ENCODE results near the gene MATN3.
A peak's percentile ranks its signal among the peaks of the same experiment; 100 is the strongest.

Gene MATN3

DNA sequence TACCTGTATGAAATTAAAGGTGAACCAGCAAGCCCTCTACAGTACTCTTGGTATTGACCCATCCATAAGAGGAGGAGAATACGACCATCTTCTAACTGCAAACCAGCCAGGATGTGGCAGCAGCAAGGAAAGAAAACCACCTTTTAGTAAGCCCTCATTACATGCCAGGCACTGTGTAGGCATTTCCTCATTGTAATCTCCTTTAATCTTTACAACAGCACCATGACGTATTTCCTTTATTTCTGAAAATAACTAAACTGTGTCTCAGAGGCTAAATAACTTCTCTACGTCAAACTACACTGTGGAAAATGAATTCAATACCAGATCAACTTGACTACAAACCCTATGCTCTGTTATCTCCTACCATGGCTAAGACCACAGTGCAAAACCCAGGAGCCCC, 40.8 kb downstream of the MATN3 start:
- TF ChIP-seq, protein P1, sequence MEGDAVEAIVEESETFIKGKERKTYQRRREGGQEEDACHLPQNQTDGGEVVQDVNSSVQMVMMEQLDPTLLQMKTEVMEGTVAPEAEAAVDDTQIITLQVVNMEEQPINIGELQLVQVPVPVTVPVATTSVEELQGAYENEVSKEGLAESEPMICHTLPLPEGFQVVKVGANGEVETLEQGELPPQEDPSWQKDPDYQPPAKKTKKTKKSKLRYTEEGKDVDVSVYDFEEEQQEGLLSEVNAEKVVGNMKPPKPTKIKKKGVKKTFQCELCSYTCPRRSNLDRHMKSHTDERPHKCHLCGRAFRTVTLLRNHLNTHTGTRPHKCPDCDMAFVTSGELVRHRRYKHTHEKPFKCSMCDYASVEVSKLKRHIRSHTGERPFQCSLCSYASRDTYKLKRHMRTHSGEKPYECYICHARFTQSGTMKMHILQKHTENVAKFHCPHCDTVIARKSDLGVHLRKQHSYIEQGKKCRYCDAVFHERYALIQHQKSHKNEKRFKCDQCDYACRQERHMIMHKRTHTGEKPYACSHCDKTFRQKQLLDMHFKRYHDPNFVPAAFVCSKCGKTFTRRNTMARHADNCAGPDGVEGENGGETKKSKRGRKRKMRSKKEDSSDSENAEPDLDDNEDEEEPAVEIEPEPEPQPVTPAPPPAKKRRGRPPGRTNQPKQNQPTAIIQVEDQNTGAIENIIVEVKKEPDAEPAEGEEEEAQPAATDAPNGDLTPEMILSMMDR (IDR thresholded peaks at IDR 0.05): no peak

DNA sequence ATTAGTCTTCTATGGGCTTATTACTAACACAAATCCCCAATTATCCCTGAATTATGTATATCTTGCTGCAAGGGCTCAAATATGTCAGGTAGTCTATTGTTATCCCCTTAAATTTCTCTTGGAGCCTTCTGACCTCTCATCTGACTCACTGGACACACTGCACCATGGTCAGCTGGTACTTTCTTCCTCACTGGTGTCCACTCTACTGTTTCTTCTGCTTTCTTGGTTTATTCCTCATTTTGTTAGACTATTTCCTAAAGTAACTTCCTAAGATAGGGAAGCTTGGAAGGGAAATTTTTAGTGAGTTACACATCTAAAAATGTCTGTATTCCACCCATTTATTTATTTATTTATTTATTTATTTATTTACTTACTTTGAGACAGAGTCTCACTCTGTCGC, 49.1 kb downstream of the MATN3 start:
- TF ChIP-seq, protein P1 (IDR thresholded peaks at IDR 0.05): no peak

DNA sequence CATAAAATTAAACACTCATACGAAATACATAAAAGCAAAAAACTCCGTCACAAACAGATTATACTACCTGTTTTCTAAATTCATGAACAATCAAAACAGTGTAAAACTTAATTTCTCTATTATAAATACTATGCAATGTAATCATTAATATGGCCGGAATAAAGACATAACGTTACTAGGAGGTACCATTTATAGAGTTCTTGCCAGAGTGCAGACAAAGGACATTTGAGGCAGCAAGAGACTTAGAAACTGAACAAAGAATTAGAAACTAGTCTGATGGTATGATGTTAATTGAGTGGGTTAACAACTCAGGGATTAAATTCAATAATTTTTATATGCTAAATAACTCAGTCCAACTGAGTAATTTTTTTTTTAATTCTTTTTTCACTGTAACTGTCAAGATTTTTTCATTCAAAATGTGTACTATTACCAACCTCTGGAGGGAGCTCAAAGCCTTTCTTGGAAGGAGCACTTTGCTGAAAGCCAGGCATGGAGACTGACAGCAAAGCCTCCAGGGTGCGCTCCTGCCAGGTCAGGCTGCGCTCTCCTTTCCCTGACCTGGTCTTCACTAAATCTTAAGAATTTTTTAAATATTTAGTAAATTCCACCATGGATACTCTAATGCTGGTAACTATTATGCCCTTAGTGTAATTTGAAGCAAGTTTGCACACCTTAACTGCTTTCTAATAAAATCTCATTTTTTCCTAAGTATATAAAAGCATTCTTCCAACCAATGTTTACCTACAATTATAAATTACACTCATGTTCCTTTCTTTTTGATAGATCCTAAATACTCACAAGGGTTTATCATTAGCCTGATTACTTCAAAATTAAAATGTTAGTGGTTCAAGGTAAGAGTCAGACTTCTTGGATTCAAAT, 56.7 kb downstream of the MATN3 start:
- TF ChIP-seq, protein P1 (IDR thresholded peaks at IDR 0.05): peak; percentile 86

DNA sequence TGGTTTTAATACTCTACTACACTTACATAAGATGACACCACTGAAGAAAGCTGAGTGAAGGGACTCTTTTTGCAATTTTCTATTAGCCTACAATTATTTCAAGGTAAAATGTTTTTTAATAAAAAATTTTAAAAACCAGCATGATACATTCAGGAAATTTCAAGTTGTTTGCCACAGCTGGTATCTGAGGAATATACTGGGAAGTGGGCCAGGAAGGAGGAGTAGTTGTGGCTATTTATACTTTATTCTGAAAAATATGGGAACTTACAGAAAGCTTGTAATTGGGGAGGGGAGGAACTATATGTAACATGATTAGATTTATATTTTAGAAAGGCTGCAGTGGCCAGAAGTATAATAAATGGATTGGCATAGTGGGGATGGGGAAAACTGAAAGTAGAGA, 63.4 kb downstream of the MATN3 start:
- TF ChIP-seq, protein P1 (IDR thresholded peaks at IDR 0.05): no peak

DNA sequence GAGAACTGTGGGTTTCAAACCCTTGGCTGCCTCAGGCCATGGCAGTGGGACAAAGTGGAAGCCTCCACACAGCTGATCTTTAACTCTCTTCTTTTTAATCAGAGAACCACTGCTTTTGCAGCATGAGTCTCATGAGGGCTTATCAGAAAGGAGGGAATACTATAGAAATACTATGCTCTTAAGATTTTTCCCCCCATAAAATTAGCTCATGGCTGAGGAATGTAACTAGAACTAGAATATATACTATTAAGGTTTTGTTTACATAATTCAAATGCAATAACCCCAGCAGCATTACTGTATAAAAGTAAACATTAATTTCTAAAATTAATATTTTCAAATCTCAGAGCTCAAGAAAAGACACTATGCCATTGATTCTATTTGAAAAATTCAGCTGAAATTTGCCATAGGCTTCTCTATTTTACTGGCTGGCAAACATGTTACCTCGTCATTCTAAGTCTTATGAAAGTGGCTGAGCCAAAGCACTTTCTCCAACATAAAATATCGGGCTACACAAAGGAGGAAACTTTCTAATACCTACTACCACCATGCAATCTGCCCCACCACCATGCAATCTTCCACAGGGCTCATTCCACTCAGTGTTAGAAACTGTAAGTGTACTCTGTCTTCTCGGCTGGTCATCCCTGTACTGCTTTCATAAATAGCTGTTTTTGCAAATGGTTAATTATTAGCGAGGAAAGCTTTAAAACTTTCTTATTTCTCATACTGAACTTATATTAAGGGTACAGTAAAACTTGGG, 65.1 kb downstream of the MATN3 start:
- TF ChIP-seq, protein P1 (IDR thresholded peaks at IDR 0.05): no peak

DNA sequence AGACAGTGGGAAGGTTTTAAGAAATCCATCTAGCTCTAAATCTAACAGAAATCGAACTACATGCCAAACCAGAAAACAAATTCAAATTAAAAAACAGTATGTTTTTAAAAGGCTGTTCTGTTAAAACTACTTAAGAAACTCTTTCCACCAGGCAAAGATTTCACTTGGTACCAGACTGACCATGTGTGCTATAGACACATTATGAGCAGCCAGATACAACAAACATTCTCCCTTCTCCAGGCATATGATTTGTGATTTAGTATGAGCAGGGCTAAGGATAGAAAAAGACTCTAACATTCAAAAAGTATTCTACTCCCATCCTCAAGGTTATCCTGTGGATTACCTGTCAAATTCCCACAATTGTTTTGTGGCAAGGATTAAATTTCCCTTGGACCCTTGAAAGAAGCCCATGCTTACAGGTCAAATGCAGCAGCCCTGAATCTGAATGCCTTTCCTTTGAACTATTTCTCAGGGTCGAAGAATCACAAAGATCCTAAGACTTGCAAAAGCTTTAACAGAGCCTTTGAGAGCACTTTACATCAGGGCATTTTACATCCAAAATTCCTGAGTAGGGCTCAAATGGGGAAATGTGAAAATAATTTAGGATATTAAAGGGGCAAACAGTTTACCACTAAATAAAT, 68.1 kb downstream of the MATN3 start:
- TF ChIP-seq, protein P1 (IDR thresholded peaks at IDR 0.05): no peak

DNA sequence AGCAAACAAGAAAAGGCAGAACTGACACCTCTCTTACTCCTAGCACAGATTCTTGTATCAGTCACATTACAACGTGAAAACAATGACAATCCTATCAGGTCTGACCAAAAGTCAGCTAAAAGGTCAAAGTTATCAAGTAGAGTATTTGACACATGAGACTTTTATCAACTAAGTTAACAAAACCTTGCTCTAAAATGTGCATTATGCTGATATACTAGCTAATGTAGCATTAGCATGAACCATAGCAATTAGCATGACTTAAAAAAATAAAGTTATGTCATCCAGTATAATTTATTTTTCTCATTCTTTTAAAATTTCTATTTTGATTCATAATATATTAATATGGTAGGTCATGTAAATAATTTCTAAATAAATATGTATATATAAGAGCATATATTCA, 69.3 kb downstream of the MATN3 start:
- TF ChIP-seq, protein P1 (IDR thresholded peaks at IDR 0.05): no peak
